HG03280 (cell line): ENCODE data around the gene POLDIP2.
"Not testable (repeated sequence)": the region's sequence is repeated elsewhere in the genome, so short reads cannot be mapped to it uniquely, and the experiment has no call there.

Source experiments
- ATAC-seq: cut with Tn5 transposase; IDR thresholded peaks from one replicate; pipeline ENCODE4 v1.9.1; 2021; ENCODE audit warnings: mild to moderate bottlenecking, moderate library complexity; ENCODE audit not compliant: unreplicated experiment

The POLDIP2 gene

DNA sequence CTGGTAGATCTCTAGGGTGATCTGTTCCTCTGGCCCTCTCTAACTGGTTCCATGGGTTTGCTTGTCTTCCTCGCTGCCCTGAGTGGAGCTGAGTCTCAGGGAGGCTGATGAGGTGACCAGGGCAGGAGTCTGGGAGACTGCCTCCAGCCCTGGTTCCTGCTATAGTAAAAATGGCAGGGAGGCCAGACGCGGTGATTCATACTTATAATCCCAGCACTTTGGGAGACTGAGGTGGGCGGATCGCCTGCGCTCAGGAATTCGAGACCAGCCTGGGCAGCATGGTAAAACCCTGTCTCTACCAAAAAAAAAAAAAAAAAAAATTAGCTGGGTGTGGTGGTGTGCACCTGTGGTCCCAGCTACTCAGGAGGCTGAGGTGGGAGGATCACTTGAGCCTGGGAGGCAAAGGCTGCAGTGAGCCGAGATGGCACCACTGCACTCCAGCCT lies 18.5 kb downstream of the POLDIP2 start:
- ATAC-seq: not testable (repeated sequence)

- ATAC-seq: no peak
Measured at GRCh38 chr17:28338056-28338768, 19.1 kb downstream of the POLDIP2 start.

DNA sequence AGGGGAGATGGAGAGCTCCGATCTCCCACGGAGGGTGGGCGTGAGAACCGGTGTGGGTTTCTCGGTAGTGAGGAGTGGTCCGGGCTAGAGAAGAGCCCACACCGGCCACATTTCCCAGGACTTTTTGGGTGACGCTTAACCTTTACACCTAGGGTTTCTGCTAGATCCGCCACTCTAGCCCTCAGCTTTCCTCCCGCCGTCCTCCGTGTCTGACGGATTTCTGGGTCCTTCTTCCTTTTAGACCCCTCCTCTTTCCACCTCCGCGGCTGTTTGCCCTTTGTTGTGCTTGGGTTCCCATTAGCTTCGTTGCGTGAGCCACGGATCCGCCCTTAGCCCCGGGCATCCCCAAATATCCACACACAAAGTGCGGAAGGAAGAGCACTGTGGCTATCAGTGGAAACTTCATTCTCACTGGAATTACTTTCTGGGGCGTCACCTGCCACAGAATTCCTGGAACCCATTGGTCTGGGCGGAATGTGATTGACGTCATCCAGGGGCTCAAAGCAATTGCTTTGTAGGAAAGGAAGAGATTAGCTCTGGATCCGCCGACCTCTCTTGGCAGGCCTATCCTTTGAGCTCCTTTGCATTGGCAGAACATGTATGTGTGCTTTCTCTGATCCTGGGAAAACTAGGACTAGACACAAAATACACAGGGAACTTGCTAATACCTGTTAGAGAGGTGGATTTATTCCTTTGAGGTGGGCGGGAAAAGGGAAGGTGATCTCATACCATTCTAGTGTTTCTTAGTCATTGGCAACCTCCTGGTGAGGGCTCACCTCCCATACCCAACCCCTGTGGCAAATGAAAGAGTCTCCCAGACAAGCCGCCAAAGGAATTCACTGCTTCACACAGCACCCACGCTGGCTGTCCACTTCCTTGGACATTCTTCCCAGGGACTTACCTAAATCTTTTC lies 21.1 kb downstream of the POLDIP2 start:
- no peak for ATAC-seq

DNA sequence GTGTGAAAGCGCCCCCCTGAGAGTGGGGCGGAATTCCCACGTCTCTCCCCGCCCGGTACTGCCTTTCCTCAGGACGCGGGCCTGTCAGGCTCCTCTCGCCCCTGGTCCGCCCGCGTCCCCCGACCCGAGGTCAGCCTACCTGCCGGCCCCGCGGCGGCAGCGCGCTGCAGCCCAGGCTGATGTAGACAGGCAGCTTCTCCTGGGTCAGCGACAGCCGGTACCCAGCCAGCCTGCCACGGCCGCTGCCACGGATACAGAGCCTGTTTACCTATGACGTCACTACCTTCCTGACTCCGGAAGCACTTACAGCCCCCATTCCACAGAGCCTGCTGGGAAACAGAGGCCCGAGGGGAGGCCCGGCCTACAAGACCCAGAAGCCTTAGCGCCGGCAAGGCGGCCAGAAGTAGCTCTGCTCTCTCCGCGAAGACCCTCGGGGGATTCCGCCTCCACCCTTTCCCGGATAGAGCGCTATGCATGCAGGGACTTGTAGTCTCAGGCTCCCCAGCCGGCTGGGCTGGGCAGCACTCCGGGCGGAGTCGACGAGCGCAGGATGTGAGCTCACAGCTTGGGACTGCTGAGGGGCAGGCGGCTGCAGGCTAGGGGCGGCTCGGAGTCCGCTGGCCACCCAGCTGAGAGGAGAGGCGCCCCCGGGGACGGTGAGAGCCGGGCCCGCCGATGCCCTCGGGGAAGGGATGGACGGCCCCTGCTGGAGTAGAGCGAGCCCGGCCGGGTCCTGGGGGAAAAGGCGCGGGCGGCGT lies 21.9 kb downstream of the POLDIP2 start, which contains the start of the genes IFT20 and TNFAIP1:
Gene IFT20, minus strand, starts transcription at position 272 of the 758 bp plus-strand sequence. CDS start 3,487 bp downstream, outside the sequence.
Gene TNFAIP1, plus strand, starts transcription at position 561 of the 758 bp plus-strand sequence. CDS start 3,761 bp downstream, outside the sequence.
- ATAC-seq: peak; percentile 97

GRCh38 chr17:28334666-28335200 lies 22.6 kb downstream of the POLDIP2 start:
- ATAC-seq: no peak

- no peak for ATAC-seq
Measured at GRCh38 chr17:28334171-28334570, 23.2 kb downstream of the POLDIP2 start.

DNA sequence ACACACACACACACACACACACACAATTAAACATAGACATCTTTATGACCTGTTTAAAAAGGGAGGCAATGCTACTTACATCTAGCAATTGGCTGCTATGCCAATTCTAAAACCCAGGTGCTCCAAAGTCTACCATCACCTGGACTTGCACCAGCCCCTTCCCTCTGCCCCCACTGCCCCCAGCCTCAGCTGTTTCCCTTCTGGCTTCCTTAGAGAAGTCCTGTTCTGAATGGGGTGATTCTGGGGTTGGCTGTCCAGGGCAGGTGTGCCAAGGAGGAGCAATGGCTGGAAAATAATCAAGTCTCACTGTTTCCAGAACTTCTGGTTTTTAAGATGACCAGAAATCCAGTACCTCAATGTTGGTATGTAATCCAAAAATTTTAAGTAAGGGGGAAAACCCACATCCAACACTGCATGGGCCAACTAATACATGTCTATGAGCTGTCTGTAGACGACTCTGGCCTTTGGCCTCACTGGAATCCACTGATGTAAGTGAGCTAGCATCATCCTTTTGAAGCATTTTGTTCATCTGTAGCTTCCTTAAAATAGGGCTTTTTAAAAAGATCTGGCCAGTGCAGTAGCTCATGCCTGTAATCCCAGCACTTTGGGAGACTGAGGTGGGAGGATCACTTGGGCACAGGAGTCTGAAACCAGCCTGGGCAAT lies 24.1 kb downstream of the POLDIP2 start:
- no peak for ATAC-seq

DNA sequence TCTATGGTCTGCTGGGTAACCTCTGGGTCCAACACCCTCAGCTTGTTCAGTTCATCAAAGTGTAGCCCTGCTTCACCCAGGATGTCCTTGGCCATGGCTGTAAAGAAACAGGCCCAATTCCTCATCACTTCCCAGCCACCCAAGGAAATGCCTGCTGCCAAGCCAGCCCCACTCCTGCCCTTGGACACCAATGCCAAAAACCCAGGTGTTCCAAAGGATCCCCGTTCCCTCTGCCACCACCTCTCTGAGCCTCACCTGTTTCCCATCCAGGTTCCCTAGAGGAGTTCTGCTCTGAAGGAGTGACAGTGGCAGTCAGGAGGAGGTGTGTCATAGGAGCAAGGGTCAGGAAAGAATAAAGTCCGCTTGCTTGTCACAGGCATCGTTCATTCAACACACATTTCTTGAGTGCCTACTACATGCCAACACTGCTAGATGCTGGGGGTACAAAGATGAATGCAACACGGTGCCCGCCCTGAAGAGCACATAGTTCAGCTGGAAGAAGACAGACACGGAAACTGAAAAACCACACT lies 25.4 kb downstream of the POLDIP2 start:
- no peak for ATAC-seq

DNA sequence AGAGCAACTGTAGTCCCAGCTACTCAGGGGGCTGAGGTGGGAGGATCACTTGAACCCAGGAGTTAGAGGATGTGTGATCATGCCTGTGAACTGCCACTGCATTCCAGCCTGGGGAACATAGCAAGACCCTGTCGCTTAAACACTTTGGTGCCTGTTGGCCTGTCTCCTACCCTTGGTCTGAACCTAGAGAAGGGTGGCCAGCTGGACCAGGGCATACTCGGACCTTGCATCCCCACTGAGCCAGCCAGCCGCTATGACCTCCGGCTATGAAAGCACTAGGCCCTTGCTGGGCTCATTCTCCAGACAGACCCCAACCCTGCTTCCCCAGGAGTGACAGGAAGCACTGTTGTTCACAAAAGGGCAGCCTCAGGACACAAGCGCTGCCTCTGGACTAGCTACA lies 26.7 kb downstream of the POLDIP2 start:
- ATAC-seq: no peak

DNA sequence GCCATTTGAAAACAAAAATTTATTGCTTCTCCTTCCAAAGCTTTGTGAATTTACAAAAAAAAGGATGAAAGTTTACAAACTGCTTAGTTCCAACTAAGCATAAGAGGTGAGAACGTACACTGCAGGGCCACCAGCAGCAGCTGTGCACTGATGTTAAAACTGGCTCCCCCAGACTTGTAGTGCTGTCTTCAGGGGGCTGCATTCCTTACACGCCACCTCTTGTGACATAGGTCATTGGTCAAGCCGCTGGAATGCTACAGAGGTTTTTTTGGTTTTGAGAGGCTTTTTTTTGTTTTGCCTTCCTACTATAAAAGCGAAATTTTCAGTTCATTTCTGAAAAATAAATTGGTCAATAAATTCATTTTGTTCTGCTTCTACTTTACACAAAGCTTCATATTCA lies 29.0 kb downstream of the POLDIP2 start:
- no peak for ATAC-seq

GRCh38 chr17:28327709-28328108 lies 29.6 kb downstream of the POLDIP2 start:
- ATAC-seq: no peak

DNA sequence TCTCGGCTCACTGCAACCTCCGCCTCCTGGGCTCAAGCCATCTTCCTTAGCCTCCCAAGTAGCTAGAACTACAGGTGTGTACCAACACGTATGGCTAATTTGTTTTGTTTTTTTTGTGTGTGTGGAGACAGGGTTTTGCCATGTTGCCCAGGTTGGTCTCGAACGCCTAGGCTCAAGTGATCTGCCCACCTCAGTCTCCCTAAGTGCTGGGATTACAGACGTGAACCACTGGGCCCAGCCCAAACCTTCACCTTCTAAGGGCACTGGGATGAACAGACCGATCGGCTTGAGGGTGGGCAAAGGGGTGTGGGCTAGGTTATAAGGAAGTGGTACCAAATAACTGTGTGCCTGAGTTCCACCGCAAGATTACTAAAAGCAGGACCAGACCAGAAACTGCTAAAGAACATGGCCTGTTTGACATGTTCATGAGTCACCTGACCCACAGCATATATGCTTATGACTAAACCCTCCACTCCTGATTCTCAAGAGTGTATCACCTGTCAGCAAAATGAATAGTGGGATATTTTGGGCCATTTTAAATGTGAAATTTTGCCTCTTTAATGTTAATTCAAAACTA lies 30.2 kb downstream of the POLDIP2 start:
- ATAC-seq: peak; percentile 71

DNA sequence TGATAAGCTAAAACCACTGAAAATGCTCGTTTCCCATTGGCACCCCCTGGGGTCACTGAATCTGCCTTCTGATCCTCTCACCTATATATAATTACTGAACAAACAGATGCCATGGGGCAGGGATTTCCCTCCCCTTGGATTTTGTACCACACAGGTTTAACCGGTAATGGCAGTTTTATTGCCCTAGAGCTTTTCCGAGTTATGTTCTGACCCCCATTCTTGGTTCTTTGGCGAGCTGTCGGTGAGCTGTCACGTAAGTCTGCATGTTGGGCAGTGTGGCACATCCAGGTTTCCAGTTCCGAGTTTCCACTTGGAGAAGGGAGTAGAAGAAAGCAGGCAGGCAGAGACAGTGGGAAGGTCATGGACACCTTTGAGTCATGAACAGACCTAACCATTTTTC lies 31.2 kb downstream of the POLDIP2 start:
- no peak for ATAC-seq

GRCh38 chr17:28325211-28325610 lies 32.1 kb downstream of the POLDIP2 start:
- ATAC-seq: no peak

DNA sequence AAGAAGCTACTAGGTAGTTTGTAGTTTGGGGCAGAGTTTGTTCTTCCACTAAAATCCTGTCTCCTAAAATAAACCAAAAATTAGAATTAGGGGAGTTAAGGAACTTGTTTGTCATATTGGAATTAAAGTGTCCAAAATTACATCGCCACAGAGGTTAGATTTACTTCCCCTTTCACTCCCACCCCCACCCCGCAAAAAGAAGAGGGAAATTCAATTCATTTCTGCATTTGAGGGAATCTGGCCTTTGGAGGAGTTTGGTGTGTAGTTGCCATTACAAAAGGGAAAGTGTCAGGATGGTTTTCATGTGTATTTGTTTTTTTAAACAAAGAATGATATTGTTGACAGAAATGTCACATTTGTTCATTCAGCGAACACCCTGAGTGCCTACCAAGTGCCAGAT lies 32.5 kb downstream of the POLDIP2 start:
- ATAC-seq: no peak

DNA sequence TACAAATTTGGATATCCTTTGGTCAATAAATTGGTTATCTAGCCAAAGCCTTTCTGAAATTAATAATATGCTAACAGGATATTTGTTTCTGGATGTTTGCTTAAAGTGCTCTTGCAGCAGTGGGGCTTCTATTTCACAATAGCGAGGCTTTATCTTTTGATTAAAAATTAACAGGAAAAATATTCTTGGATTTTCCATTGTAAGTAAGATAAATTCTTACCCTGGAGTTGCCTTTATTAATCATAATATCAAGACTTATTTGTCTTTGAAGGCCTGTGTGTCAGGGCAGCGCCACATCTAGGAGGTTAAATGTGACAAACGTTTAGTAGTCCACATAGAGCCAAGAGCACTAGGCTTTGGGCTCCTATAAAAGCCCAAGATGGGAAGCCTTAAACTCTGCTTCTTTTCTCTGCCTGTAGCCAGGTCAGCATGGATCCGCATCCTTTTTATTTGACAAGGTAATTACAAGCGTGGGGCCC lies 33.0 kb downstream of the POLDIP2 start:
- ATAC-seq: no peak

- no peak for ATAC-seq
Measured at GRCh38 chr17:28320215-28321061, 36.9 kb downstream of the POLDIP2 start.

GRCh38 chr17:28319598-28319935 lies 37.8 kb downstream of the POLDIP2 start:
- no peak for ATAC-seq
